ENCODE results near the gene UBXN7. TPM values are rescaled to one million over a fixed set of nuclear protein-coding genes. Genes with fewer than 3 reads are reported as not detected.

The UBXN7 gene
- total and polyA plus RNA-seq, 7 donors = 1.3 to 23.7 (median 12.2) TPM

DNA sequence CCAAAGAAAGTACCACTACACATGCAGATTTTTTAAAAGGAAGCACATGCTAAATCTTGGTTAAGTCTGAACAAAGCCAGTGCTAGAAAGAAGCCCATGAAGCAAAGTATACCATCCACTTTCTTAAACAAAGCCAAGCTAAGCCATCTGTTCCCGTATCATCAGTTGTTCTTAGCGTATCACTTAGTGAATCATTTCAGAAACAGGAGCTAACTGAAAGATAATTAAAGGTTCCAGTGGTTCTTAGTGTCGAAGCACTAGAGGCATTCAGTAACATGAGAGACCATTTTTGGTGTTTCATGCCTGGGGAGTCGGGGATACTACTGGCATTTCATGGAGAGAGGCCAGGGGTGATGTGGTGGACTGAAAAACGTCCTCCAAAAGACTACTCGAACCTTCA is 12.8 kb downstream of the UBXN7 start:
- Histone ChIP-seq H3K27ac (peak overlapping the region; percentile 27), H3K9me3 (no peaks in the 10 kb centered on the region), H3K36me3 (ENCODE audit: insufficient read depth in 1 of 2, low read depth in 1 of 2) (no peaks in the 10 kb centered on the region), H3K4me3 (no peak overlapping the region), H3K27me3 (ENCODE audit: insufficient read depth in 3 of 3, low read length in 2 of 3) (no peaks in the 10 kb centered on the region), H3K4me1 (peaks cover 50% of the 10 kb centered on the region)
- no peak for ATAC-seq
- WGBS, 3 donors = 46 to 69% (median 47%) methylated on average over 6 of the region's 6 CpGs
- TF ChIP-seq, protein P1, sequence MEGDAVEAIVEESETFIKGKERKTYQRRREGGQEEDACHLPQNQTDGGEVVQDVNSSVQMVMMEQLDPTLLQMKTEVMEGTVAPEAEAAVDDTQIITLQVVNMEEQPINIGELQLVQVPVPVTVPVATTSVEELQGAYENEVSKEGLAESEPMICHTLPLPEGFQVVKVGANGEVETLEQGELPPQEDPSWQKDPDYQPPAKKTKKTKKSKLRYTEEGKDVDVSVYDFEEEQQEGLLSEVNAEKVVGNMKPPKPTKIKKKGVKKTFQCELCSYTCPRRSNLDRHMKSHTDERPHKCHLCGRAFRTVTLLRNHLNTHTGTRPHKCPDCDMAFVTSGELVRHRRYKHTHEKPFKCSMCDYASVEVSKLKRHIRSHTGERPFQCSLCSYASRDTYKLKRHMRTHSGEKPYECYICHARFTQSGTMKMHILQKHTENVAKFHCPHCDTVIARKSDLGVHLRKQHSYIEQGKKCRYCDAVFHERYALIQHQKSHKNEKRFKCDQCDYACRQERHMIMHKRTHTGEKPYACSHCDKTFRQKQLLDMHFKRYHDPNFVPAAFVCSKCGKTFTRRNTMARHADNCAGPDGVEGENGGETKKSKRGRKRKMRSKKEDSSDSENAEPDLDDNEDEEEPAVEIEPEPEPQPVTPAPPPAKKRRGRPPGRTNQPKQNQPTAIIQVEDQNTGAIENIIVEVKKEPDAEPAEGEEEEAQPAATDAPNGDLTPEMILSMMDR (IDR thresholded peaks at IDR 0.05) = no peak
- DNase-seq = no peak
- intact Hi-C loops (cut with DNase I) = no loop called here

DNA sequence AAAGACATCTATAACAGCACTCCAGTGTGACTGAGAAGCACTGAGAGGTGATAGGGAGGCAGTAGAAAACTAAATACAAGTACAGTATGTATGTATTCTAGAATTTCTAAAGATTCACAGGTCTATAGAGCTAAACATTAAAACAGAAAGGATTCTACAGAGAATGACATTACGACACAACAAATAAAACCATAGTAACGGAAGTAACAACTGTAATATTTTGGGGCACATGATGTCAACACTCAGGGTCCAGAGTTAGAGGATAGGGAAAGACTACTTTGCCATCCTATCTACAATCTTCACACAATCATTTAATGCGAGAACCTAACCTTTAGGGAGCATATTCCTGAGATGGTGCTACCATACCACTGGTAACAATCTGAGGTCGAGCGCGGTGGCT is 13.6 kb downstream of the UBXN7 start:
- Histone ChIP-seq H3K4me3 (no peak overlapping the region), H3K27ac (peak overlapping the region; percentile 46), H3K9me3 (no peaks in the 10 kb centered on the region), H3K36me3 (ENCODE audit: insufficient read depth in 1 of 2, low read depth in 1 of 2) (no peaks in the 10 kb centered on the region), H3K27me3 (ENCODE audit: insufficient read depth in 3 of 3, low read length in 2 of 3) (no peaks in the 10 kb centered on the region), H3K4me1 (peaks cover 49% of the 10 kb centered on the region)
- DNase-seq = no peak
- TF ChIP-seq, protein P1 (IDR thresholded peaks at IDR 0.05) = no peak
- WGBS, 3 donors = 80 to 93% (median 90%) methylated on average over 6 of the region's 6 CpGs
- intact Hi-C loops (cut with DNase I) = no loop called here
- ATAC-seq = no peak

- no peak for ATAC-seq
- WGBS, 3 donors = 88 to 93% (median 92%) methylated on average over 3 of the region's 3 CpGs
- TF ChIP-seq, protein P1 (IDR thresholded peaks at IDR 0.05) = no peak
Measured at GRCh38 chr3:196414469-196414868, 17.8 kb downstream of the UBXN7 start.

DNA sequence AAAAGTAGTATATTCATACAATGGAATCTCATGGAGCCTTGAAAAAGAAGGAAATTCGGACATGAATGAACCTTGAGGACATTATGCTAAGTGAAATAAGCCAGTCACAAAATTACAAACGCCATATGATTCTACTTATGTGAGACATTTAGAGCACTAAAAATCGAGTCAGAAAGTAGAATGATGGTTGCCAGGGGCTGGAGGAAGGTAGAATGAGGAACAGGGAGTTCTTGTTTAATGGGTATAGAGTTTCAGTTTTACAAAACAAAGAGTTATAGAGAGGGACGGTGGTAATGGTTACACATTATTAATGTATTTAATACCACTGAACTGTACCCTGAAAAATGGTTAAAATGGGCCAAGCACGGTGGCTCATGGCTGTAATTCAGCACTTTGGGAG is 19.5 kb downstream of the UBXN7 start:
- H3K4me3 ChIP-seq = no peak overlapping the region
- ATAC-seq = no peak
- no peaks in the 10 kb centered on the region for H3K36me3 ChIP-seq (ENCODE audit: insufficient read depth in 1 of 2, low read depth in 1 of 2)
- WGBS, 3 donors = 57 to 84% (median 75%) methylated on average over 5 of the region's 5 CpGs
- H3K9me3 ChIP-seq = no peaks in the 10 kb centered on the region
- no peak overlapping the region for H3K27ac ChIP-seq
- DNase-seq = no peak
- TF ChIP-seq, protein P1 (IDR thresholded peaks at IDR 0.05) = no peak
- H3K27me3 ChIP-seq (ENCODE audit: insufficient read depth in 3 of 3, low read length in 2 of 3) = no peaks in the 10 kb centered on the region
- intact Hi-C loops (cut with DNase I) = no loop called here
- H3K4me1 ChIP-seq = peaks cover 16% of the 10 kb centered on the region

More at GRCh38 chr3:196414469-196414868, 17.8 kb downstream of the UBXN7 start:
- Histone ChIP-seq H3K4me1 (peaks cover 33% of the 10 kb centered on the region), H3K27ac (no peak overlapping the region), H3K27me3 (ENCODE audit: insufficient read depth in 3 of 3, low read length in 2 of 3) (no peaks in the 10 kb centered on the region), H3K4me3 (no peak overlapping the region), H3K36me3 (ENCODE audit: insufficient read depth in 1 of 2, low read depth in 1 of 2) (no peaks in the 10 kb centered on the region), H3K9me3 (no peaks in the 10 kb centered on the region)
- intact Hi-C loops (cut with DNase I) = no loop called here
- no peak for DNase-seq

DNA sequence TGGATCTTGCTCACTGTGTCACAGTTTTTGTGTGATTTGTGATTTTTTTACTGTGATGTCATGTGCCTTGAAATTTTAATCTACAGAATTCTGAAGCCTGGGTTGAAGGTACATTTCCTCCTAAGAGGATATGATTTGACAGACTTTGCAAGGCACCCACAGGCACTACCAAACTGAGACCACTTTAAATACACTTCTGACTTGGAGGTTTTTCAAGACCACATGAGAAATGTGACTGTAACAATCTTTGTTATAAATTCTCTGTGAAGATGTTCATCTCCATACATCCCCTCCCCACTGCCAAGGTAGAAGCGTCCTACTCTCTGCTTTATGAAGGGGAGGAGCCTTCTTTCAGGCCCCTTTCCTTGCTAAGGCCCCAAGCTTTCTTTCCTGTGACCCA is 22.8 kb downstream of the UBXN7 start:
- Histone ChIP-seq H3K9me3 (no peaks in the 10 kb centered on the region), H3K27ac (no peak overlapping the region), H3K36me3 (ENCODE audit: insufficient read depth in 1 of 2, low read depth in 1 of 2) (peaks cover 0 to 6% of the 10 kb centered on the region in 2 donors), H3K4me3 (no peak overlapping the region), H3K4me1 (peaks cover 9% of the 10 kb centered on the region), H3K27me3 (ENCODE audit: insufficient read depth in 3 of 3, low read length in 2 of 3) (no peaks in the 10 kb centered on the region)
- no peak for ATAC-seq
- no peak for DNase-seq
- intact Hi-C loops (cut with DNase I) = no loop called here
- TF ChIP-seq, protein P1 (IDR thresholded peaks at IDR 0.05) = no peak
- WGBS, 3 donors = 94 to 96% (median 96%) methylated on average over 1 of the region's 1 CpG
